Measurements from ENCODE around the gene ART4. TPM values are rescaled to one million over a fixed set of nuclear protein-coding genes. Genes with fewer than 3 reads are reported as not detected.

ART4 gene
- total RNA-seq, 1 experiment from 2014 or later: not detected

DNA sequence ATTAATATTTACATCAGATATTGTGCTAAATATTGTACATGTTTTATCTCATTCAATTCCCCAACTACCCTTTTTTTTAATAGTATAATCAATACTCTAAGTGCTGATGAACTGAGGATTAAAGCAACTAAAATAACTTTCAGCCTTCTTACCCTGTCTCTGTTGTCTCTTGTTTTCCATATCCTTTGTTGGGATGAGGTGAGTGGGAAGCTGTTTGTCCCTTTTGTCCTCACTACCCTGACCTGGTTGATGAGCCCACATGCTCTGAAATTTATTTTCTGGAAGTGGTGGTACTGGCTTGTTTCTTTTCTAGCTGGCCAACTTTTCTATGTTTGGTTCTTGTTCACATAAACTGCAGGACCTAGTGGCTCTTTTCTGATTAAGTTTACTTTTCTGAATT lies 9.6 kb upstream of the ART4 start:
- Mint-ChIP-seq H3K27me3 (ENCODE audit: unreplicated experiment) (no peaks in the 10 kb centered on the region), H3K36me3 (ENCODE audit: insufficient read depth, unreplicated experiment) (no peaks in the 10 kb centered on the region), H3K4me3 (ENCODE audit: low read depth, unreplicated experiment) (no peak overlapping the region), H3K9me3 (ENCODE audit: low read depth, unreplicated experiment) (peaks cover 8% of the 10 kb centered on the region), H3K4me1 (ENCODE audit: low read depth, unreplicated experiment) (peaks cover 6% of the 10 kb centered on the region), H3K27ac (ENCODE audit: unreplicated experiment) (no peak overlapping the region)
- DNase-seq: no peak
- TF ChIP-seq, protein P1, sequence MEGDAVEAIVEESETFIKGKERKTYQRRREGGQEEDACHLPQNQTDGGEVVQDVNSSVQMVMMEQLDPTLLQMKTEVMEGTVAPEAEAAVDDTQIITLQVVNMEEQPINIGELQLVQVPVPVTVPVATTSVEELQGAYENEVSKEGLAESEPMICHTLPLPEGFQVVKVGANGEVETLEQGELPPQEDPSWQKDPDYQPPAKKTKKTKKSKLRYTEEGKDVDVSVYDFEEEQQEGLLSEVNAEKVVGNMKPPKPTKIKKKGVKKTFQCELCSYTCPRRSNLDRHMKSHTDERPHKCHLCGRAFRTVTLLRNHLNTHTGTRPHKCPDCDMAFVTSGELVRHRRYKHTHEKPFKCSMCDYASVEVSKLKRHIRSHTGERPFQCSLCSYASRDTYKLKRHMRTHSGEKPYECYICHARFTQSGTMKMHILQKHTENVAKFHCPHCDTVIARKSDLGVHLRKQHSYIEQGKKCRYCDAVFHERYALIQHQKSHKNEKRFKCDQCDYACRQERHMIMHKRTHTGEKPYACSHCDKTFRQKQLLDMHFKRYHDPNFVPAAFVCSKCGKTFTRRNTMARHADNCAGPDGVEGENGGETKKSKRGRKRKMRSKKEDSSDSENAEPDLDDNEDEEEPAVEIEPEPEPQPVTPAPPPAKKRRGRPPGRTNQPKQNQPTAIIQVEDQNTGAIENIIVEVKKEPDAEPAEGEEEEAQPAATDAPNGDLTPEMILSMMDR (IDR thresholded peaks at IDR 0.05; ENCODE audit: unreplicated experiment): no peak
- CTCF ChIA-PET: interaction anchor here (0.5 kb wide), 1 partner anchor 669 kb away, joined by 3 read pairs; no protein-coding TSS in a partner anchor
- BruUV-seq (replicated peaks): no TSS peak
- intact Hi-C loops (cut with micrococcal nuclease; ENCODE audit: unreplicated experiment): no loop called here

DNA sequence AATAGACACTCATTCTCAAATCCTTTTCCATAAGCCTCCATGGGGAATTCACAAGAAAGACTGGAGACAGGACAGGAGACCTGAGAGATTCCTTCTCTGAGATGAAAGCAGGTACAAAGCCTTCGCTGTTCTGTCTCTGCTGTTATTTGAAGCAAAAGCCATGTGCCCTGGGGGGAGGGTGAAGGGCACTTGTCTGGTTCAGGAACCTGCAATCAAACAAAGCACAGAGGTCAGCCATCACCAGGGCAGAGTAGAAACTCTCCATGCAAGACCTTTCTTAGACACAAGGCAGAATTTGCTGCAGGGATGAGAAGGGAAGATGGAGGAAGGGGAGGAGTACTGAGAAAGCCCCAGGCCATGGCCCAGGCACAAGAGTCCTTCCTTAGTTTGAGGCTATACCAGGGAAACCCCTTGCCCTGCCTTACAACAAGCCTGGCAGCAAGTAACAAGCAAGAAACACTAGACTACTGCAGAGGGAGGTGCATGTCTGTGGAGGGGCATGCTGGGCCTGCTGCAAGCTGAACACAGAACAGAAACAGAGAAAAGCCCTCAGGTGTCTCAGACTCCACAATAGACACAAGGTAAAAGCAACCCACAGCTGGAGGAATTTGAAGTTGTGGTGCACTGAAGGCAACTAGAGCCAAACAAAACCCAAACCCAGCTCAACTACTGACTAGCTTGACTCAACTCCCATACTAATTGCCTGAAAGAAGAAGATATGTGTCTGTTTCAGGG lies 7.8 kb upstream of the ART4 start:
- TF ChIP-seq, protein P1 (IDR thresholded peaks at IDR 0.05; ENCODE audit: unreplicated experiment): no peak
- intact Hi-C loops (cut with micrococcal nuclease; ENCODE audit: unreplicated experiment): no loop called here
- CTCF ChIA-PET: interaction anchor here (0.6 kb wide), 1 partner anchor 75 kb away, joined by 3 read pairs; no protein-coding TSS in a partner anchor
- BruUV-seq (replicated peaks): no TSS peak
- Mint-ChIP-seq H3K9me3 (ENCODE audit: low read depth, unreplicated experiment) (peaks cover under 1% of the 10 kb centered on the region), H3K4me1 (ENCODE audit: low read depth, unreplicated experiment) (peaks cover 6% of the 10 kb centered on the region), H3K4me3 (ENCODE audit: low read depth, unreplicated experiment) (no peak overlapping the region), H3K27ac (ENCODE audit: unreplicated experiment) (no peak overlapping the region), H3K27me3 (ENCODE audit: unreplicated experiment) (no peaks in the 10 kb centered on the region), H3K36me3 (ENCODE audit: insufficient read depth, unreplicated experiment) (no peaks in the 10 kb centered on the region)
- DNase-seq: no peak

DNA sequence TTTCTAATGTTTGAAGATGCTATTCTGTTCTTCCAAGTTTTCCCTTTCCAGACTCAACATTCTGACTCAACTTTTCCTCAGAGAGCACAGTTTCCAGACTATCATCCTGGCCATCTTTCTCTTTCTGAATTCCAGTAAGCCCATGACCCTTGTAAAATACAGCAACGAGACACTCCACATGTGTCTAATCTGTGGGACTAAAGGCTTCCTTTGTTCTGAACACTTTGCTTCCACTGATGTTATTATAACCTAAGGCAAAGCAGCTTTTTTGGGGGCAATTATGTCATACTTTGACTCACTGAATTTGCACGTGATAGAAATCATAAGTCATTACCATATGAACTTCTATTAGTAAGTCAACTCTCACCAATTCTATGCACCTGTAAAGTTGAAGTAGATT lies 6.3 kb upstream of the ART4 start:
- intact Hi-C loops (cut with micrococcal nuclease; ENCODE audit: unreplicated experiment): loop anchor here (5.0 to 10.0 kb wide), 3 partner anchors 38 to 305 kb away; partner anchors contain the start of gene MGP
- Mint-ChIP-seq H3K27ac (ENCODE audit: unreplicated experiment) (no peak overlapping the region), H3K27me3 (ENCODE audit: unreplicated experiment) (no peaks in the 10 kb centered on the region), H3K4me1 (ENCODE audit: low read depth, unreplicated experiment) (peaks cover 6% of the 10 kb centered on the region), H3K36me3 (ENCODE audit: insufficient read depth, unreplicated experiment) (no peaks in the 10 kb centered on the region), H3K9me3 (ENCODE audit: low read depth, unreplicated experiment) (no peaks in the 10 kb centered on the region), H3K4me3 (ENCODE audit: low read depth, unreplicated experiment) (no peak overlapping the region)
- CTCF ChIA-PET: no interaction called here
- no TSS peak for BruUV-seq (replicated peaks)
- no peak for DNase-seq
- TF ChIP-seq, protein P1 (IDR thresholded peaks at IDR 0.05; ENCODE audit: unreplicated experiment): no peak

DNA sequence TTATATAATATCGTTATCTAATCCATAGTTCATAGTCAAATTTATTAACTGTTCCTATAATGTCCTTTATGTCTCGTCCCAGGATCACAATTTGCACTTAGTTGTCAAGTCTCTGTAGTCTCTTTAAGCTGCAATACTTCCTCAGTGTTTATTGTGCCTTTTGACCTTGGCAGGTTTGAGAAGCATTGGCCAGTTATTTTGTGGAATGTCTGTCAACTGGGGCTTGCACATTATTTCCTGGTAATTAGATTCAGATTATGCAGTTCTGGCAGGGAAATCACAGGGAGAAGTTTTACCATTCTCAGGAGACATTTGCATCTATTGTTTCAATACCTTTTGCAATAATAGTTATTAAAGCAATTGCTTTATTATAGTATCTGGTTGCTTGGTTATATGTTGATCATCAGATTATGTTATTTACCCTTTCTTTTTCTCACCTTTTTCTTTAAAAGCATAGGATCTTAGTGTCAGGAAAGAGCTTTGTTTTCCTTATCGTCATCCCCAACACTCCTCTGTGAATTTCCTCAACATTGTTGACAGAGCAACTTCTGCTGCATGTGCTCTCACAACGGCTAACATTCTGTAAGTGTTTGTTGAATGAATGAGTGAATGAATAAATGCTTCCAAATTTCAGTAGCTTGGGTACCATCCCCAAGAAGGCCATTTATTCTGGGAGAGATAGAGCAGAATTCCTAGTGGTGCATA lies 3.7 kb upstream of the ART4 start:
- no peak overlapping the region for H3K27ac Mint-ChIP-seq (ENCODE audit: unreplicated experiment)
- H3K27me3 Mint-ChIP-seq (ENCODE audit: unreplicated experiment): no peaks in the 10 kb centered on the region
- peaks cover 6% of the 10 kb centered on the region for H3K4me1 Mint-ChIP-seq (ENCODE audit: low read depth, unreplicated experiment)
- H3K9me3 Mint-ChIP-seq (ENCODE audit: low read depth, unreplicated experiment): no peaks in the 10 kb centered on the region
- no peak for DNase-seq
- intact Hi-C loops (cut with micrococcal nuclease; ENCODE audit: unreplicated experiment): loop anchor here (5.0 to 10.0 kb wide), 3 partner anchors 40 to 308 kb away; partner anchors contain the start of gene MGP
- H3K4me3 Mint-ChIP-seq (ENCODE audit: low read depth, unreplicated experiment): no peak overlapping the region
- TF ChIP-seq, protein P1 (IDR thresholded peaks at IDR 0.05; ENCODE audit: unreplicated experiment): no peak
- BruUV-seq (replicated peaks): no TSS peak
- CTCF ChIA-PET: interaction anchor here (0.6 to 0.7 kb wide), 2 partner anchors 145 to 149 kb away, joined by 3 to 4 read pairs; no protein-coding TSS in a partner anchor
- no peaks in the 10 kb centered on the region for H3K36me3 Mint-ChIP-seq (ENCODE audit: insufficient read depth, unreplicated experiment)

All from Calu3 (cell line).